Measurements from ENCODE around the gene TBC1D22A. TPM values are rescaled to one million over a fixed set of nuclear protein-coding genes. Genes with fewer than 3 reads are reported as not detected.

TBC1D22A gene
- total and polyA plus RNA-seq, 4 donors = 4.1 to 12.4 (median 8.4) TPM

DNA sequence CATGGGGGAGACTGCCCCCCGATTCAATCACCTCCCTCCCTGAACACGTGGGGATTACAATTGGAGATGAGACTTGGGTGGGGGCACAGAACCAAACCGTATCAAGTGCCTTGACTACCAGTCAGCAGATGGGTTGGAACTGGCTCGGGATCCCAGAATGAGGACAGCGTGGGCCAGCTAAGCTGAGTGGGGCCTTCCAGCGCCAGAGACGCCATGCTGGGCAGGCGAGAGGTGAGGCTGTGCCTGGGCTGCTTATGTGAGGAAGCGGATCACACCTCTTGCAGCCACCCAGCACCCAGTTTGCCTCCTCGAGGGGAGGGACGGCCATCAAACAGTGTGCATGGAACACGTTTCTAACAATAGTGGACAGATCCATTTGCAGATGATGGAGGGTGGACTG is 195.1 kb downstream of the TBC1D22A start:
- Histone ChIP-seq H3K4me3 (ENCODE audit: low read depth in 1 of 3, low read length in 3 of 3) (no peak overlapping the region), H3K9ac (ENCODE audit: low read depth in 1 of 2, low read length in 2 of 2) (no peak overlapping the region), H3K9me3 (ENCODE audit: control insufficient read depth in 4 of 4, low read length in 3 of 4) (no peaks in the 10 kb centered on the region), H3K36me3 (ENCODE audit: control insufficient read depth in 4 of 4, insufficient read depth in 3 of 4, low read depth in 1 of 4, low read length in 3 of 4) (no peaks in the 10 kb centered on the region), H3K27me3 (ENCODE audit: control insufficient read depth in 4 of 4, insufficient read depth in 4 of 4, low read length in 3 of 4) (no peaks in the 10 kb centered on the region), H3K4me1 (ENCODE audit: control insufficient read depth in 4 of 4, insufficient read depth in 4 of 4, low read length in 3 of 4) (no peaks in the 10 kb centered on the region), H3K27ac (ENCODE audit: low read depth in 1 of 2, low read length in 2 of 2) (no peak overlapping the region)
- TF ChIP-seq FOXA1 (IDR thresholded peaks at IDR 0.05) = no peak
- TF ChIP-seq, protein P1, sequence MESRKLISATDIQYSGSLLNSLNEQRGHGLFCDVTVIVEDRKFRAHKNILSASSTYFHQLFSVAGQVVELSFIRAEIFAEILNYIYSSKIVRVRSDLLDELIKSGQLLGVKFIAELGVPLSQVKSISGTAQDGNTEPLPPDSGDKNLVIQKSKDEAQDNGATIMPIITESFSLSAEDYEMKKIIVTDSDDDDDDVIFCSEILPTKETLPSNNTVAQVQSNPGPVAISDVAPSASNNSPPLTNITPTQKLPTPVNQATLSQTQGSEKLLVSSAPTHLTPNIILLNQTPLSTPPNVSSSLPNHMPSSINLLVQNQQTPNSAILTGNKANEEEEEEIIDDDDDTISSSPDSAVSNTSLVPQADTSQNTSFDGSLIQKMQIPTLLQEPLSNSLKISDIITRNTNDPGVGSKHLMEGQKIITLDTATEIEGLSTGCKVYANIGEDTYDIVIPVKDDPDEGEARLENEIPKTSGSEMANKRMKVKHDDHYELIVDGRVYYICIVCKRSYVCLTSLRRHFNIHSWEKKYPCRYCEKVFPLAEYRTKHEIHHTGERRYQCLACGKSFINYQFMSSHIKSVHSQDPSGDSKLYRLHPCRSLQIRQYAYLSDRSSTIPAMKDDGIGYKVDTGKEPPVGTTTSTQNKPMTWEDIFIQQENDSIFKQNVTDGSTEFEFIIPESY (IDR thresholded peaks at IDR 0.05) = no peak
- no peak for TF ChIP-seq JUND (IDR thresholded peaks at IDR 0.05)
- TF ChIP-seq SP1 (IDR thresholded peaks at IDR 0.05) = no peak
- no peak for DNase-seq (ENCODE audit: low spot score)
- 98% methylated on average over 12 of the region's 12 CpGs for WGBS

DNA sequence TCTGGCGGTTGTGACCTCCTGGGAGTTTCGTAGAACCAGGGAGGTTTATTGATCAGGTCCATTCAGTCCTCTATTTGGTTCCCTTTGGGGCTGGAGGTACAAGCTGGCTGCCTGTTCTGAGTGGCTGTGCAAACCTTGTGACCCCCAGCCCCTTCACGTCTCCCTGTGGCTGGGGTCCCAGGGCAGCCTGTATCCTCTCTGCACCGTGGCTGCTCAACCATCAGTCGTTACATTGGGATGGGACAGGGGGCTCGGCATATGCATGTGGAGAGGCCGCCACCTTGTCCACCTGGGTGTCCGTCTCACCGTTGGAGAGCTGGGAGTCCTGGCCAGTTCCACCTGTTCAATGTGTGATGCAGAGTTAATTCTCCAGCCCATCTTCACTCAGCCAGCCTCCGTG is 195.7 kb downstream of the TBC1D22A start:
- Histone ChIP-seq H3K27ac (ENCODE audit: low read depth in 1 of 2, low read length in 2 of 2) (no peak overlapping the region), H3K36me3 (ENCODE audit: control insufficient read depth in 4 of 4, insufficient read depth in 3 of 4, low read depth in 1 of 4, low read length in 3 of 4) (no peaks in the 10 kb centered on the region), H3K4me3 (ENCODE audit: low read depth in 1 of 3, low read length in 3 of 3) (no peak overlapping the region), H3K4me1 (ENCODE audit: control insufficient read depth in 4 of 4, insufficient read depth in 4 of 4, low read length in 3 of 4) (no peaks in the 10 kb centered on the region), H3K9me3 (ENCODE audit: control insufficient read depth in 4 of 4, low read length in 3 of 4) (no peaks in the 10 kb centered on the region), H3K9ac (ENCODE audit: low read depth in 1 of 2, low read length in 2 of 2) (no peak overlapping the region), H3K27me3 (ENCODE audit: control insufficient read depth in 4 of 4, insufficient read depth in 4 of 4, low read length in 3 of 4) (no peaks in the 10 kb centered on the region)
- DNase-seq (ENCODE audit: low spot score) = no peak
- no peak for TF ChIP-seq EGR1 (IDR thresholded peaks at IDR 0.05; ENCODE audit: low read depth in 2 of 2)
- TF ChIP-seq HNF4A (conservative IDR thresholded peaks at IDR 0.05) = no peak
- no peak for TF ChIP-seq NR2F2 (IDR thresholded peaks at IDR 0.05)
- TF ChIP-seq YY1 (IDR thresholded peaks at IDR 0.05) = no peak
- TF ChIP-seq RAD21 (IDR thresholded peaks at IDR 0.05) = no peak
- TF ChIP-seq TAF1 (conservative IDR thresholded peaks at IDR 0.05) = no peak
- TF ChIP-seq HNF4G (IDR thresholded peaks at IDR 0.05) = no peak
- TF ChIP-seq FOXA2 (IDR thresholded peaks at IDR 0.05) = no peak
- TF ChIP-seq, protein P2, sequence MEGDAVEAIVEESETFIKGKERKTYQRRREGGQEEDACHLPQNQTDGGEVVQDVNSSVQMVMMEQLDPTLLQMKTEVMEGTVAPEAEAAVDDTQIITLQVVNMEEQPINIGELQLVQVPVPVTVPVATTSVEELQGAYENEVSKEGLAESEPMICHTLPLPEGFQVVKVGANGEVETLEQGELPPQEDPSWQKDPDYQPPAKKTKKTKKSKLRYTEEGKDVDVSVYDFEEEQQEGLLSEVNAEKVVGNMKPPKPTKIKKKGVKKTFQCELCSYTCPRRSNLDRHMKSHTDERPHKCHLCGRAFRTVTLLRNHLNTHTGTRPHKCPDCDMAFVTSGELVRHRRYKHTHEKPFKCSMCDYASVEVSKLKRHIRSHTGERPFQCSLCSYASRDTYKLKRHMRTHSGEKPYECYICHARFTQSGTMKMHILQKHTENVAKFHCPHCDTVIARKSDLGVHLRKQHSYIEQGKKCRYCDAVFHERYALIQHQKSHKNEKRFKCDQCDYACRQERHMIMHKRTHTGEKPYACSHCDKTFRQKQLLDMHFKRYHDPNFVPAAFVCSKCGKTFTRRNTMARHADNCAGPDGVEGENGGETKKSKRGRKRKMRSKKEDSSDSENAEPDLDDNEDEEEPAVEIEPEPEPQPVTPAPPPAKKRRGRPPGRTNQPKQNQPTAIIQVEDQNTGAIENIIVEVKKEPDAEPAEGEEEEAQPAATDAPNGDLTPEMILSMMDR (IDR thresholded peaks at IDR 0.05; ENCODE audit: low read depth, low read length, missing input control) = no peak
- WGBS = 97% methylated on average over 10 of the region's 10 CpGs

DNA sequence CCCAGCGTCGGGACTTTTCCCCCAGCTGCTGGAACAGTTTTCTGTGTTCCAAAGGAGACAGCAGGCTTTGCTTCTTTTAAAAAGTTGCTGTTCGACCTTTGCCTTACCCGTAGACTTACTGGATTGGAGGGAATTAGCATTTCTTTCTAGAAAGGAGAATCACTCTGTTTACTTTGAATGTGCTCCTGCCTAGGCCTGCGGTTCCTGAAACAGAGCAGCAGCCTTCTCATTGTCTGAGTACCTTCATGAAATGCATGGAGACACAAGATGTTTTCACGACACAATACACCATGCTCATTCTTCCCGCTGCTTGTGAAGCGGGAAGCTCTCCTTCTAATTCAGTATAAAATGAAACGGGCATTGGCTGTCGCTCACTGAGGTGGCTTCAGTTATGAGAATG is 196.2 kb downstream of the TBC1D22A start:
- Histone ChIP-seq H3K36me3 (ENCODE audit: control insufficient read depth in 4 of 4, insufficient read depth in 3 of 4, low read depth in 1 of 4, low read length in 3 of 4) (no peaks in the 10 kb centered on the region), H3K4me1 (ENCODE audit: control insufficient read depth in 4 of 4, insufficient read depth in 4 of 4, low read length in 3 of 4) (no peaks in the 10 kb centered on the region), H3K9ac (ENCODE audit: low read depth in 1 of 2, low read length in 2 of 2) (no peak overlapping the region), H3K27me3 (ENCODE audit: control insufficient read depth in 4 of 4, insufficient read depth in 4 of 4, low read length in 3 of 4) (no peaks in the 10 kb centered on the region), H3K27ac (ENCODE audit: low read depth in 1 of 2, low read length in 2 of 2) (no peak overlapping the region), H3K4me3 (ENCODE audit: low read depth in 1 of 3, low read length in 3 of 3) (no peak overlapping the region), H3K9me3 (ENCODE audit: control insufficient read depth in 4 of 4, low read length in 3 of 4) (no peaks in the 10 kb centered on the region)
- WGBS = 94% methylated on average over 10 of the region's 10 CpGs
- no peak for TF ChIP-seq TAF1 (conservative IDR thresholded peaks at IDR 0.05)
- no peak for TF ChIP-seq EGR1 (IDR thresholded peaks at IDR 0.05; ENCODE audit: low read depth in 2 of 2)
- TF ChIP-seq NR2F2 (IDR thresholded peaks at IDR 0.05) = no peak
- no peak for TF ChIP-seq RAD21 (IDR thresholded peaks at IDR 0.05)
- TF ChIP-seq JUND (IDR thresholded peaks at IDR 0.05) = no peak
- TF ChIP-seq YY1 (IDR thresholded peaks at IDR 0.05) = no peak
- no peak for TF ChIP-seq RXRA (IDR thresholded peaks at IDR 0.05)
- TF ChIP-seq HNF4G (IDR thresholded peaks at IDR 0.05) = no peak
- TF ChIP-seq, protein P3, sequence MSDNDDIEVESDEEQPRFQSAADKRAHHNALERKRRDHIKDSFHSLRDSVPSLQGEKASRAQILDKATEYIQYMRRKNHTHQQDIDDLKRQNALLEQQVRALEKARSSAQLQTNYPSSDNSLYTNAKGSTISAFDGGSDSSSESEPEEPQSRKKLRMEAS (IDR thresholded peaks at IDR 0.05) = no peak
- no peak for TF ChIP-seq SP1 (IDR thresholded peaks at IDR 0.05)
- TF ChIP-seq GABPA (IDR thresholded peaks at IDR 0.05 in 1 of 2, conservative IDR thresholded peaks at IDR 0.05 in 1 of 2) = no peak
- TF ChIP-seq, protein P4, sequence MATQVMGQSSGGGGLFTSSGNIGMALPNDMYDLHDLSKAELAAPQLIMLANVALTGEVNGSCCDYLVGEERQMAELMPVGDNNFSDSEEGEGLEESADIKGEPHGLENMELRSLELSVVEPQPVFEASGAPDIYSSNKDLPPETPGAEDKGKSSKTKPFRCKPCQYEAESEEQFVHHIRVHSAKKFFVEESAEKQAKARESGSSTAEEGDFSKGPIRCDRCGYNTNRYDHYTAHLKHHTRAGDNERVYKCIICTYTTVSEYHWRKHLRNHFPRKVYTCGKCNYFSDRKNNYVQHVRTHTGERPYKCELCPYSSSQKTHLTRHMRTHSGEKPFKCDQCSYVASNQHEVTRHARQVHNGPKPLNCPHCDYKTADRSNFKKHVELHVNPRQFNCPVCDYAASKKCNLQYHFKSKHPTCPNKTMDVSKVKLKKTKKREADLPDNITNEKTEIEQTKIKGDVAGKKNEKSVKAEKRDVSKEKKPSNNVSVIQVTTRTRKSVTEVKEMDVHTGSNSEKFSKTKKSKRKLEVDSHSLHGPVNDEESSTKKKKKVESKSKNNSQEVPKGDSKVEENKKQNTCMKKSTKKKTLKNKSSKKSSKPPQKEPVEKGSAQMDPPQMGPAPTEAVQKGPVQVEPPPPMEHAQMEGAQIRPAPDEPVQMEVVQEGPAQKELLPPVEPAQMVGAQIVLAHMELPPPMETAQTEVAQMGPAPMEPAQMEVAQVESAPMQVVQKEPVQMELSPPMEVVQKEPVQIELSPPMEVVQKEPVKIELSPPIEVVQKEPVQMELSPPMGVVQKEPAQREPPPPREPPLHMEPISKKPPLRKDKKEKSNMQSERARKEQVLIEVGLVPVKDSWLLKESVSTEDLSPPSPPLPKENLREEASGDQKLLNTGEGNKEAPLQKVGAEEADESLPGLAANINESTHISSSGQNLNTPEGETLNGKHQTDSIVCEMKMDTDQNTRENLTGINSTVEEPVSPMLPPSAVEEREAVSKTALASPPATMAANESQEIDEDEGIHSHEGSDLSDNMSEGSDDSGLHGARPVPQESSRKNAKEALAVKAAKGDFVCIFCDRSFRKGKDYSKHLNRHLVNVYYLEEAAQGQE (IDR thresholded peaks at IDR 0.05) = no peak
- TF ChIP-seq, protein P2 (IDR thresholded peaks at IDR 0.05; ENCODE audit: low read depth, low read length, missing input control) = no peak
- DNase-seq (ENCODE audit: low spot score) = no peak
